Right renal pelvis (tissue), 4 donors: ENCODE results near the gene TMEM171. TPM values are rescaled to one million over a fixed set of nuclear protein-coding genes. Genes with fewer than 3 reads are reported as not detected.

ENCODE experiments used
- DNase-seq, 4 donors: peaks; one replicate each; pipeline ENCODE4 v3.0.0-alpha.2; 2013; ENCODE audit warnings: low read depth in 4 of 4, low spot score in 3 of 4, missing footprints in 1 of 4
- polyA plus RNA-seq, 4 donors: library from polyadenylated mRNA; unstranded; fragments of 120-200 nt; gene quantifications; one replicate each; pipeline ENCODE4 v1.2.1, GENCODE V29; 2013; ENCODE audit not compliant: insufficient read length in 4 of 4

TMEM171 gene, protein sequence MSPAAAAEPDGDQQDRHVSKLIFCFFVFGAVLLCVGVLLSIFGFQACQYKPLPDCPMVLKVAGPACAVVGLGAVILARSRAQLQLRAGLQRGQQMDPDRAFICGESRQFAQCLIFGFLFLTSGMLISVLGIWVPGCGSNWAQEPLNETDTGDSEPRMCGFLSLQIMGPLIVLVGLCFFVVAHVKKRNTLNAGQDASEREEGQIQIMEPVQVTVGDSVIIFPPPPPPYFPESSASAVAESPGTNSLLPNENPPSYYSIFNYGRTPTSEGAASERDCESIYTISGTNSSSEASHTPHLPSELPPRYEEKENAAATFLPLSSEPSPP
- polyA plus RNA-seq = 1 to 10 TPM; 4.9 to 6.3 (median 6.0) TPM

DNA sequence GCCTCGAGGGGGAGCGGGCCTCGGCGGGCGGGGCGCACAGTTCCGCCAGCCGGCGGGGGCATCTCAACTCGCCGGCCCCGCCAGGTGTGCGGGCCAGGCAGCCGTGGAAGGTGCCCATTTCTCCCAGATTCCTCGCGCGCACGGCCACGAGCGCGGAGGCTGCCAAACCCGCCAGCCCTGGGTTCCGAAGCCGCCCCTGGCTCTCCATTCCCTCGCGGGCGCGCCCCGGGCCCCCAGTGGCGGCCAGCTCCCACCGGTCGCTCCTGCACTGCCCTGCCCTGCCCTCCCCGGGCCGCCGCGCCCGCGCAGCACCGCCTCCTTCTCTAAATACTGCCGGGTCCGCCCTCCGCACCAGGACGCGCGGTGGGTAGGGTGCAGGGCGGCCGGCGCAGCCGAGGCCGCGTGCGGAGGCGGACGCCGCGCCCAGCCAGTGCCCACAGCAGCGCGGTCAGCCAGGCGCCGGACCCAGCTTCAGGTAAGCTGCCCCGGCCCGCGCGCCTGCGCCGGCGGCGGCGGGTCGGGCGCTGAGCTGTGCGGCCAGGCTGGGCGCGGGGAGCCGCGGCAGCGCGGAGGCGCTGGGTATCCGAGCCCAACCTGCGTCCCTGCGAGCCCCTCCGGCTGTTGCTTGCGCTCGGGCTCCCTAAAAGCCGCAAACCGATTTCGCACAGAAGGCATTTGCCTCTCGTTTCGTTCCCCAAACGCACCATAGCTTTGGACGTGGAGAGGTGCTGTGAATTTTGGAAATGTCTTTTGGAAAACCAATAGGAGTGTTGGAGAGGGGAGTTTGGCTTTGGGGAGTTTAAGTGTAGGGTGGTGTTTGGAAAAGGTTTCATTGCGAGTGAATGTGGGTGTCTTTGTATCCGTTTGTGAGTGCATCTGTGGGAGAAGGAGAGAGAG lies at the start of gene TMEM171:
Gene TMEM171, plus strand, starts transcription at position 354 of the 897 bp plus-strand sequence. CDS start 2,799 bp downstream, outside the sequence.
- no peak for DNase-seq

DNA sequence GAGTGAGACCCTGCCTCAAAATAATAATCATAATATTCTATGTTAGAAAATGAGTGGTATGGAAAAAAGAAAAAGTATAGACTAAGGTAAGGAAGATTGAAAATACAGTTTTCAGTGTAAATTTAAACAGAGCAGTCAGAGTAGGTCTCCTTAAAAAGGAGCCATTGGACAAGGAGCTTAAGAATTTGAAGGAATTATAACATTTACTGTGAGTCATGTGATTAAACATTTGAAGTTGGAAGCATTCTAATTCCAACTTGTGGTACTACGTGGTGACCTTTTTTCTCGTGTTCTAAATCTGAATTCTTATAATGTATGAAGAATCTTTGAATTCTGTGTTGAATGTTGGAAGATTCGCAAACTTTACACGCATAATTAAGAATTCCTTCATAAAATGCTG lies 39.3 kb upstream of the TMEM171 start:
- no peak for DNase-seq

DNA sequence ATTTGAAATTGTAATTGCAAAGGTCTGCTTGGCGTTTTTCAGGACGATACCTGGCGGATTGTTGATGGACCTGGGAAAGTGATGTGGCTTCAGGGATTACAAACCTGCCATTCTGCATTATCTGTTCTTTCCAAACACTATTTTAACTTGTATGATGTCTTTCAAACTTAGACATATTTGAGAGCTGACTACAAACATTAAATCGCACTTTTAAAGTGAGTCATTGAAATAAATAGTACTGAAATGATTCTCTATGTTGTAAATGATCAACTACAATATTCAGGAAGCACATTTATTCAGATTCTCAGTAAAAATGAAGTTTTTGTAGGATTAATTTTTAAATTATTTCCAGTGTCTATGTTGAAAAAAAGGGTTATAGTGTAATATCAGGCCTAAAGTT lies 32.3 kb upstream of the TMEM171 start:
- DNase-seq = no peak

DNA sequence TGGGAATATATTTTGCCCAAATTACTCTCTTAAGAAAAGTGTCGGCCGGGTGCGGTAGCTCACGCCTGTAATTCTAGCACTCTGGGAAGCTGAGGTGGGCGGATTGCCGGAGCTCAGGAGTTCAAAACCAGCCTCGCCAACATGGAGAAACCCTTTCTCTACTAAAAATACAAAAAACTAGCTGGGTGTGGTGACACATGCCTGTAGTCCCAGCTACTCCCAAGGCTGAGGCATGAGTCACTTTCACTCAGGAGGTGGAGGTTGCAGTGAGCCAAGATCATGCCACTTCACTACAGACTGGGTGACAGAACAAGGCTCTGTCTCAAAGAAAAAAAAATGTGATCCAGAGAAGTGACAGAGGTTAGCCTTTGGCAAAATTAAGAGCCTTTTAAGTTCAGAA lies 26.4 kb upstream of the TMEM171 start:
- DNase-seq = no peak

DNA sequence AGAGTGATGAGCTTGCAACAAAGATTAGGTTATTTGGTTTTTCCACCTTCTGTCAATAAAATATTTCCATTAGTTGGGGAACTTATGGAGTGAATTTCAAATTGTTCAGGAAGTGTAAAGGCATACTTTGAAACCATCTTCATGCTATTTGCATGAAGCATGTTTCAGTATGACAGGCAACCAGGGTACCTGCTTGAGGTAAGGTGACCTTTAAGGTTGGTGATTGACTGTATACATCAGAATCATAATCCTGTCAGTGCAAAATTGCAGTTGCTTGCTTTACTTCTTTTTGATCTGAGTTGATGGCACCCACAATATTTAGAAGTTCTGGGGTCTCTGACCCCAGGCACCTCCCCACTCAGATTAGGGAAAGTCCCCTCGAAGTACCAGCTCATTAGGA lies 26.0 kb upstream of the TMEM171 start:
- no peak for DNase-seq

DNA sequence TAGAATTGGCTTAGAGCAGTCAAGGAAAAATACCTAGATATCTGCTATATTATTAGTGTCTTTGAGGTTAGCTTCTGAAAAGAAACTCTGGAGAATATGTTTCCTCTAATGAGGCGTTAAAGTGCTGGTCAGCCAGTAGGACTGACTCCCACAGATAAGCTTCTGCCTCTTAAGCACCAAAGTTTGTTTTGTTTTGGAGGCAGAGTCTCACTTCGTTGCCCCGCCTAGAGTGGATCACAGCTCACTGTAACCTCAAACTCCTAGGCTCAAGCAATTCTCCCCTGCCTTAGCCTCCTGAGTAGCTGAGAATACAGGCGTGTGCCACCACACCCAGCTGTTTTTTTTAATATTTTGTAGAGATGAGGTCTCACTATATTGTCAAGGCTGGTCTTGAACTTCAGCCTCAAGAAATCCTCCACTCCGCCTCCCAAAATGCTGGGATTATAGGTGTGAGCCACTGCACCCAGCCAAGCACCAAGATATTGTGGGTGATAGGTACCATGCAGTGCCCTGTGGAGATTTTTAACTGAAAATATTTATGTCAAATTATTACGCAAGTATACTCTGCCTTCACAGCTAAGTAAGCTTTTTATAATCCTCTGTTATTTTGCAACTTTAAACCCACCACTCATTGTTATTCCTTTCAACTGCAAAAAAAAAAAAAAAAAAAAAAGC lies 24.7 kb upstream of the TMEM171 start:
- no peak for DNase-seq

DNA sequence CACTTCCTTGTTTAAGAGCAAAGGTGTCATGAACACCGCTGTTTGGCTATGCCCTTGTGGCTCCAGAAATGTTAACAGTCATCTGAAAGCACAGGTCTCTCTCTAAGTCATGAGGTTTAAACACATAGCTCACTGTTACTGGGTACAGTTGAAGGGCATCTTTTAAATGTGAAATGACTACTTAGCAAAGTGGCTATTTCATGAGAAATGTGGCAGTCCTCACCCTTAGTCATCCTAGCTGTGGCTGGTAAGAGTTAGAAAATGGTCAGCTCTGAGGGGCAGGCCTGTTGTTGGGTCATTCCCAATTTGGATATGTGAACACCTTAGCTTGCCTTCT lies 24.2 kb upstream of the TMEM171 start:
- no peak for DNase-seq

DNA sequence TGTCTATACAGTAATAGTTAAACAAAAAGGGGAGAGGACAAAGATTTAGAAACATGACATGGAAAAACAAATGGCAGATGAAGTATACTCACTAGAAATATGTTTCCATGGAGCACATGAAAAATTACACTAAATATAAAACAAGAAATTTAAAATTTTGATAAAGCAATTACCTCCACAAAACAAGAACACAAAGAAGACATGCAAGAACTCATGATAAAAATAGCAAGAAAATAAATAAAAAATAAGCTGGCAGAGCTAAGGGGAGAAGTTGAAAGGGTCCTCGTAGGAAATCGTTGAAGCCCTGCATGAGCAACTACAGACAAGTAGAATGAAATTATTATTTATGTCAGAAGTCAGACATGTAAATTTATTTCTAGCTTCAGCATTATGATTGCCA lies 22.6 kb upstream of the TMEM171 start:
- DNase-seq = no peak

DNA sequence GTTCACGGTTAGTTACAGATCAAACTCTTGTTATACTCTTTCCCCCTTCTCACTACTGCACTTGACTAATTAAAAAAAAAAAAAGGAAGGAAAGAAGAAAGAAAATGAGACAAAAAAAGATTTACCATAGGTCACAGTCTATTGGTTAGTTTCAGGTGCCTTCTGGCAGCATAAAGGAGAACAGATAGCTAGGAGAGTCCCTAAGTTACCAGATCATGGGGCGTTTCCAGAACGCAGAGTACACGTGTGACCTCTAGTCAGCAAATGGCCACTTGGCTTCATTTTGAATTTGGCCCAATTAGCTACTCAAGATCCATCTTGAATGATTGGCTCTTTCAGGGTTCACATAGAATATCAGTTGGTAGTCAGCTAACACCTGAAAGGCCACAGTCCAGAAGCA lies 20.3 kb upstream of the TMEM171 start:
- no peak for DNase-seq

DNA sequence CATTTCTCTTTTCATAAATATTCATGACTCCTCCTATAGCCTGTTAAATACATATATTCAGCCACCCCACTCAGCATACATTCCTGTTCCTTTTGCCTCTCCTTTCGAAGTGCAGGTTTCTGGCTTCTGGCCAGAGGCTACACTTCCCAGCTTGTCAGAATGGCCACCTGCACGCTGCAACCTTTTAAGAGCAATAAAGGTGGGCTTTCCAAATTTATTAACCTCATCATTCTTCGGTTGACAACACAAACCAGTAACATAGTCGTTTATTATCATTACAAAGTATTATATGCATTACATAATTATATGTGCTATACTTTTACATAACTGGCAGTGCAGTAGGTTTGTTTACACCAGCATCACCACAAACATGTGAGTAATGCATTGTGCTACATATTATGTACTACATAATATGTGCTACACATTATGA lies 16.5 kb upstream of the TMEM171 start:
- no peak for DNase-seq

DNA sequence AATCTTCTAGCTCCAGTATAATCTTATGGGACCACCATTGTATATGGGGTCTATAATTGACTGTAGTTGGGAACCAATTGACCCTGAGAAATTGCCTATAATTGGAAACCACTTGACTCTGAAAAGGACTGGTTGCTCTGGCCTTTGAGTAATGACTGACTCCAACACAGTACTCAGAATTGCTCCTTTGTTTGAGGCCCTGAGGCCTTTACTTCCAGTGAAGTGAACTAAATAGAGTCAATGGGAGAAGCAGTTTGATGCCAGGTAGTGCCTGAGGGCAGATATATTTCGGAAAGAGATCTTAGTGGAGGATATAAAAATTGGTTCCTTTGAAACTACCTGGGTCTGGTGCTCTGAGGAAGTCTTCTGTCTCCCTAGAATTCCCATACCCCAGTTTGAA lies 16.0 kb upstream of the TMEM171 start:
- no peak for DNase-seq

DNA sequence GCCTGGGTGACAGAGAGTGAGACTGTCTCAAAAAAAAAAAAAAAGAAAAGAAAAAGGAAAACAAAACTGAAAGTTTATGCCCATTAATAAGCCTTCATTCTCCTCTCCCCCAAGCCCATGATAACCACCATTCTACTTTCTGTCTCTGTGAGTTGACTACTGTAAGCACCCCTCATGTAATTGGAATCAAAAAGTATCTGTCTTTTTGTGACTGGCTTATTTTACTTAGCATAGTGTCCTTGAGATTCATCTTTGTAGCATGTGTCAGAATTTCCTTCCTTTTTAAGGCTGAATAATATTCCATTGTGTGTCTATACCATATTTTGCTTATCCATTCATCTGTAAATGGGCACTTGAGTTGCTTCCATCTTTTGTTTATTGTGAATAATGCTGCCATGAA lies 14.0 kb upstream of the TMEM171 start:
- no peak for DNase-seq

DNA sequence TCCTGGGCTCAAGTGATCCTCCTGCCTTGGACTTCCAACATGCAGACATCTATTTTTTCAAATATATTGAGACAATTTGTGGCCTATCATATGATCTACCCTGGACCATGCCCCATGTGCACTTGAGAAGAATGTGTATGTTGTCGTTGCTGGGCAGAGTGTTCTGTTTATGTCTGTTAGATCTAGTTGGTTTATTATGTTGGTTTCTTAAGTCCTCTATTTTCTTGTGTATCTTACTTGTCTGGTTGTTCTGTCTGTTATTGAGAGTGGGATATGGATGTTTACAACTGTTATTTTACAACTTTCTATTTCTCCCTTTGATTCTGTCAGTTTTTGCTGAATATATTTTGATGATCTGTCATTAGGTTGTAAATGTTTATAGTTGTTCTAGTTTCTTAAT lies 10.2 kb upstream of the TMEM171 start:
- no peak for DNase-seq

DNA sequence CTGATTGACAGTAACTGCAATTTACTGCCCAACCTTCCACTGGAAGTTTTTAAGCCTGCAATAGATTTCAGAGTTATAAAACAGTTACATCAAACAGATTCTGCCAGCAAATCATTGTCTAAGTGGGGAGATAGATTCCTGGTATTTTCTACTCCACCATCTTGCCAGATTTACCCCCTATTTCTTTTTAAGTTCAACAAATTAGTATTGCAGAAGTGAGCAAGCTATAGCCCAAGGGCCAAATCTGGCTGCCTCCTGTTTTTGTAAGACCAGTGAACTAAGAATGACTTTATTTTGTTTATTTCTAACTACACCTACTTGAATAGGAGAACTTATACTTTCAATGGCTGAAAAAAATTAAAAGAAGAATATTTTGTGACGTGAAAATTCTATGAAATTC lies 8.8 kb upstream of the TMEM171 start:
- DNase-seq = no peak

DNA sequence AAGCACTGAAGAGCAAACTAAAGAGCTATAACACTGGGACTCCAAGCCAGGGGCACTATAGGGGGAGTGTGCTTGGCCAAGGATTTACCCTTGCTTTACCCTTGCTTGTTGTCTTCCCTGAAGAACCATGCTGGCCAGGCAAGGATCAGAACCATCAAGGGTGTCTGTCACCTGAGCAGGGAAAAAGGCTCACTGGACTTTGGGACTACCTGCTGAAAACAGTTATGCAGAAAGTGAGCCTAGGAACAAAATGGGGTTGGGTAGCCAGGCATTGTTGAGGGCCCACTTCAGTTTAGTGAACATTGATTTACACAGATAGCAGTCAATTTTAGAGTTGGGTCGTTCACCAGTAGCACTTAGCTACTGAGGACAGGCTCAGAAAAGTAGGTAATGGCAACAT lies 8.0 kb upstream of the TMEM171 start:
- no peak for DNase-seq

DNA sequence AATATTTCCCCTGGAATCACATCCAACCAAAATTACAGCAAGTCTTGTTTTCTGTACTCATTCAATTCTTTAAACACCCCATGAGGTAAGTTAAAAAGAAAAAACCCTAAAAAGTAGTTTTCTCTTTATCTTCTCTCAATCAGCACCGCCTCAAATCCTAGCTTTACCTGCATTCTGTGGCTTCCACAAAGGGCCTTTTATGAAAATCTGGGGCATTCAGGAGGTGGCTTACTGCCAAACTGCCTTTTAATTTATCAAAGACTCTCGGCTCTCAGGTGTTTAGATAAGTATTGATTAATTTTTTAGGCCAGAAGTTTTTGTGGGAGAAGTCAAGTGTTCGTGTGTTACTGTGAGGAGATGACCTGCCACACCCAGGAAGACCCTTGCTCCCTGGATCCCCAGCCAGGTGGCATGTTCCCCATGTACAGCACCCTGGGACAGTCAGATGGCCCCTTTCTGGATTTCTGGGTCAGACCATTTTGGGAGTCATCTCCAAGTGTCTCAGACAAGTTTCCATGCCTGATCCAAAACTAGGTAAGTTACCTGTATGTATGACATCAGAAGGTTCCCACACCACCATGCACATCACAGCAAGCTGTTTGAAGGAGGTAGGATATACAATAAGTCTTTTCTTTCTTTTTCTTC lies 6.2 kb upstream of the TMEM171 start:
- no peak for DNase-seq

DNA sequence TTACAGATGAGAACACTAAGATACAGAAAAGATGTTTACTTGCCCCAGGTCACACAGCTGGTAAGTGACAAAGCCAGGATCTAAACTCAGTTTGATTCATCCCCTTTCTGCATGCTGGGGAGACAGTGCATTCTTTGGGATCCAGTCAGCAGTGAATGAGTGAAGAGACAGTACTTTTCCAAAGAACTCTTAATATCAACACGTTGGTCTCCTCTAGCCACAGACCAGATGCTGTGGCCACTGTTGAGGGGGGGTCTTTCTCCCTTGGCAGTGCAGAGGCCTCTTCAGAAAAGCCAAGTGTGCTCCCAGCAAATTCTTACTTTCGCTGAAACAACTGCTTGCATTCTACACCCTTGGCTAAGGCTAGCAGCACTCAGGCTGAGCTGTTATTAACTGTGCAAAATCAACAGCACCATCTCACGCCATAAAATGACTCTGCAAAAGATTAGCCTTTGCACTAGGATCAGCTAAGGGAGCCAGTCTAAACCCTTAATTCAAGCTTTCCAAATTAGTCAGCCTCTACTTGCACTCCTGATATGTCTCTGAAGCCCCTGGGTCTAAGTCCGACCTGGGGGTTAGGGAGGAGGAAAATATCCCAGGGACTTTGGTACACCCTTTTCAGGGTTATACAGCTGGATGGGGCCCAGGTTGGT lies 4.8 kb upstream of the TMEM171 start:
- DNase-seq = no peak

DNA sequence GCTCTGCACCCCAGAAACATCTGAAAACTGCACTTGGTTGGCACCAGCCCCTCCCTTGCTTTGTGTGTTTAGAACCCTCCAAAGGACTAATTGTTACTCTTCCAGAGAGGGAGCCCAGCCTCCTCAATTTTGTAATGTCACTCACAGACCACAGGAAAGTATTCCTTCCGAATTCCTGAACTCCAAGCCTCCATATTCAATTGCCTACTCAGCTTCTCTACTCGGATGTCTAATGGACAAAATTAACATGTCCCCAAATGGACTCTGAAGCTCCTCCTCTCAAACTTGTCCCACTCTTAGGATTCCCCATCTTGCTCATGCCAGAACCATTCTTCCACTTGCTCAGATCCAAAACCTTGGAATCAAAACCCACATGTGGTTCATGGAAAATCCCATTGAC lies 3.9 kb upstream of the TMEM171 start:
- no peak for DNase-seq

DNA sequence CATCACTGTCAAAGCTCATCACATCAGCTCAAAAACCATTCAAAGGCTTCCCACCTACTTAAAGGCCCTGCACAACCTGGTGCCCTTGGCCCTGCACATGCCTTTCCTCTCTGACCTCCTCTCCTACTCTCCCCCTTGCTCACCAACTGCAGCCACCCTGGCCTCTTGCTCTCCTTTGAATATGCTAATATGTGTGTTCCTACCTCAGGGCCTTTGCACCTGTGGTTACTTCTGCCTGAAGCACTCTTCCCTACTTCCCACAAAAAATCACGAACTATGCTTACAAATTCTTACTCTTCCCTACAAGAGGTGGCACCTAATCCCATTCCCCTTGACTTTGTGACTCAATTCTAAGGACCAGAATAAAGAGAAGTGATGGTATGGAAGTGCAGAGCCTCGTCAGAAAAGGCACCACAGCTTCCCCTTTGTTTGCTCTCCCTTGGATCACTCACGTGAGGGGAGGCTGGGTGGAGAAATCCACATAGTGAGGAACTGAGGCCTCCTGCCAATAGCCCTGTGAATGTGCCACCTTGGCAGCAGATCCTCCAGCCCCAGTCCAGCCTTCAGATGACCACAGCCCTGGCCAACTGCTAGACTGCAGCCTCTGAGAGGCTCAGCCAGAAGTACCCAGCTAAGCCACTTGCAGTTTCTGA lies 3.2 kb upstream of the TMEM171 start:
- no peak for DNase-seq

DNA sequence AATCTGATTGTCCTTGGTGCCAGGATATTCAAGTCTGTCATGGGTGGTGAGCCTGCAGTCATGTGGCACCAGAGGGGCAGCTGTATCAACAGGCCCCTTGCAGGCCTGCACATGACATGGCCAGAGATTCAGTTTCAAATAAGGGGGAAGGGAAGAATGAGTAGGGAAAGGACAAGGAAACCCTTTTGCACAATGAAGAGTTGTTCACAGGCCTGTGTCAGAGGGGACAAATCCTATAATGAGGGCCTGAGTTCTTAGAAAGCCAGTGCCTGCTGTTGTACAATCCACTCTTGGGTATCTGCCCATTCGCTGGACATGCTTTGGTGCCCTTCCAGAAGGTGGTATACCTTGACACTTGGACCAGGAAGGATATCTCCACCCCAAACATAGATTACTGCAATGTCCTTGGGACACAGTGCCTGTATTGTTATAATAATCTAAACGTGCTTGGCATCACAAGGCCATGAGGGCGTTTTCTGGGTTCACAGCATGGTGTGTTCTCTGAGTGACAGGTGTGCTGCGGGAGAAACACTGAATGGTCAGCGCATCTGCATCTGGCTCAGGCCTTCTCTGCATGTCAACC lies 1.9 kb upstream of the TMEM171 start:
- DNase-seq = peak in 2 of 4 donors; percentile 51 to 54
